Measurements from ENCODE around the gene DBN1. TPM values are rescaled to one million over a fixed set of nuclear protein-coding genes. Genes with fewer than 3 reads are reported as not detected.

The DBN1 gene
- polyA plus RNA-seq, 1 of the 3 experiments (the other 2 are of a cell fraction), result 244 TPM

GRCh38 chr5:177457852-177458681, 15.4 kb downstream of the DBN1 start:
- TF ChIP-seq NFIC (IDR thresholded peaks at IDR 0.05; ENCODE audit: borderline replicate concordance) (no peak), CTCF (IDR thresholded peaks at IDR 0.05) (no peak), REST (IDR thresholded peaks at IDR 0.05; ENCODE audit: low read depth, low read length) (no peak), FOXJ3 (CRISPR knock-in tag; IDR thresholded peaks at IDR 0.05) (no peak)
- no peak for DNase-seq
- no peaks in the 10 kb centered on the region for H3K79me2 ChIP-seq (ENCODE audit: insufficient read depth)
- peaks cover 12 to 65% of the 10 kb centered on the region in 2 experiments for H3K4me1 ChIP-seq (ENCODE audit: control insufficient read depth in 1 of 2, insufficient read depth in 2 of 2, low read depth in 1 of 2, low read length in 1 of 2)
- no peak overlapping the region for H3K9ac ChIP-seq
- peak overlapping the region; percentile 69 to 84 for H3K27ac ChIP-seq (ENCODE audit: low read depth in 2 of 2, low read length in 1 of 2)
- no peak overlapping the region for H3K4me2 ChIP-seq
- H3K27me3 ChIP-seq (ENCODE audit: insufficient read depth), result no peaks in the 10 kb centered on the region
- no peaks in the 10 kb centered on the region for H3K9me3 ChIP-seq
- ChIA-PET CTCF (interaction anchor here (1.0 to 15.5 kb wide), 21 partner anchors 8 to 149 kb away, joined by 3 to 375 read pairs (median 9); partner anchors contain the start of genes DBN1, F12, GRK6 and PDLIM7), POLR2A (interaction anchor here (1.1 to 4.6 kb wide), 6 partner anchors 14 to 53 kb away, joined by 3 to 43 read pairs (median 4); partner anchors contain the start of gene PDLIM7)
- peaks cover 69% of the 10 kb centered on the region for H4K20me1 ChIP-seq (ENCODE audit: insufficient read depth)
- H3K4me3 ChIP-seq (ENCODE audit: low read depth in 2 of 2, low read length in 1 of 2), result no peak overlapping the region; a peak in 1 of 4 replicates
- no peak overlapping the region for H2AFZ ChIP-seq (ENCODE audit: low read depth)
- H3F3A ChIP-seq (replicated peaks; ENCODE audit: insufficient read depth), result peaks cover 41% of the 10 kb centered on the region
- H3K36me3 ChIP-seq (replicated peaks in 1 of 2; ENCODE audit: control insufficient read depth in 1 of 2, insufficient read depth in 2 of 2, low read length in 1 of 2), result peaks cover 17 to 52% of the 10 kb centered on the region in 2 experiments
- 63% methylated on average over 8 of the region's 20 CpGs for WGBS (ENCODE audit: low lambda C conversion rate)
- H3K9me2 ChIP-seq, result no peaks in the 10 kb centered on the region

GRCh38 chr5:177456976-177457851, 16.2 kb downstream of the DBN1 start:
- H3K4me1 ChIP-seq (ENCODE audit: control insufficient read depth in 1 of 2, insufficient read depth in 2 of 2, low read depth in 1 of 2, low read length in 1 of 2), result peaks cover 12 to 74% of the 10 kb centered on the region in 2 experiments
- CTCF ChIA-PET, result interaction anchor here (0.5 to 15.5 kb wide), 30 partner anchors 8 to 359 kb away, joined by 3 to 375 read pairs (median 4); partner anchors contain the start of genes DBN1, F12, GRK6 and PDLIM7
- H3F3A ChIP-seq (replicated peaks; ENCODE audit: insufficient read depth), result peaks cover 39% of the 10 kb centered on the region
- H2AFZ ChIP-seq (ENCODE audit: low read depth), result no peak overlapping the region
- POLR2A ChIA-PET, result interaction anchor here (0.6 to 4.9 kb wide), 9 partner anchors 15 to 54 kb away, joined by 3 to 72 read pairs (median 4); partner anchors contain the start of gene PDLIM7
- no peak overlapping the region for H3K9ac ChIP-seq
- DNase-seq, result peak; percentile 92
- WGBS (ENCODE audit: low lambda C conversion rate), result 63% methylated on average over 23 of the region's 24 CpGs
- H3K27me3 ChIP-seq (ENCODE audit: insufficient read depth), result no peaks in the 10 kb centered on the region
- no peaks in the 10 kb centered on the region for H3K9me3 ChIP-seq
- H3K27ac ChIP-seq (ENCODE audit: low read depth in 2 of 2, low read length in 1 of 2), result peak overlapping the region; percentile 61 to 77; a peak in 3 of 4 replicates
- H3K79me2 ChIP-seq (ENCODE audit: insufficient read depth), result no peaks in the 10 kb centered on the region
- H3K4me2 ChIP-seq, result peak overlapping the region; percentile 57; the same call in 1 of the 2 replicates
- H3K4me3 ChIP-seq (ENCODE audit: low read depth in 2 of 2, low read length in 1 of 2), result no peak overlapping the region; a peak in 1 of 4 replicates
- no peaks in the 10 kb centered on the region for H3K9me2 ChIP-seq
- peaks cover 14 to 44% of the 10 kb centered on the region in 2 experiments for H3K36me3 ChIP-seq (replicated peaks in 1 of 2; ENCODE audit: control insufficient read depth in 1 of 2, insufficient read depth in 2 of 2, low read length in 1 of 2)
- peaks cover 66% of the 10 kb centered on the region for H4K20me1 ChIP-seq (ENCODE audit: insufficient read depth)
- TF ChIP-seq POLR2AphosphoS5 (IDR thresholded peaks at IDR 0.05; ENCODE audit: low read depth, low read length) (0 out of 2 replicates have a peak, but pooled peaks have one; percentile 30), NFIC (IDR thresholded peaks at IDR 0.05; ENCODE audit: borderline replicate concordance) (no peak), IRF3 (IDR thresholded peaks at IDR 0.05; ENCODE audit: low read depth, low read length) (peak; percentile 40; the same call in 1 of the 2 replicates), MEF2A (IDR thresholded peaks at IDR 0.05; ENCODE audit: borderline replicate concordance, low read depth) (no peak), RCOR1 (IDR thresholded peaks at IDR 0.05; ENCODE audit: low read length) (peak; percentile 49), RFX5 (IDR thresholded peaks at IDR 0.05; ENCODE audit: low read length) (peak; percentile 98), MXI1 (IDR thresholded peaks at IDR 0.05; ENCODE audit: low read depth, low read length) (peak; percentile 90), CTCF (IDR thresholded peaks at IDR 0.05) (peak; percentile 50), TCF12 (IDR thresholded peaks at IDR 0.05) (no peak)

Measured in SK-N-SH (cell line).